Loucy (cell line): Measurements from ENCODE around the gene LRBA.

Source experiments
- H2AFZ ChIP-seq: fragments of 200-600 bp; sonication (generic); 2 replicates; pipeline ENCODE4 v1.6.0; 2016; ENCODE audit warnings: antibody characterized with exemption, mild to moderate bottlenecking, low read length, moderate library complexity
- H3F3A ChIP-seq: fragments of 200-600 bp; 2 replicates; pipeline ENCODE4 v1.6.0; 2016; ENCODE audit warnings: antibody characterized with exemption, low read depth, mild to moderate bottlenecking
- H3K27me3 ChIP-seq: fragments of 200-600 bp; sonication (generic); 2 replicates; pipeline ENCODE4 v1.6.1; 2014; ENCODE audit warnings: low read length, mild to moderate bottlenecking; ENCODE audit not compliant: insufficient read depth, poor library complexity, severe bottlenecking
- H3K36me3 ChIP-seq: fragments of 200-600 bp; sonication (generic); 2 replicates; pipeline ENCODE4 v1.6.1; 2016; ENCODE audit warnings: low read length; ENCODE audit not compliant: insufficient read depth
- H3K4me1 ChIP-seq: fragments of 200-600 bp; sonication (generic); 2 replicates; pipeline ENCODE4 v1.5.1; 2014; ENCODE audit warnings: low read length, mild to moderate bottlenecking; ENCODE audit not compliant: insufficient read depth, poor library complexity, severe bottlenecking
- H3K4me2 ChIP-seq: fragments of 200-600 bp; sonication (generic); 2 replicates; pipeline ENCODE4 v1.6.0; 2014; ENCODE audit warnings: antibody characterized with exemption, low read length, low read depth, mild to moderate bottlenecking; ENCODE audit not compliant: poor library complexity, severe bottlenecking
- H3K4me3 ChIP-seq: fragments of 200-600 bp; sonication (generic); 2 replicates; pipeline ENCODE4 v1.5.1; 2014; ENCODE audit warnings: low read length, mild to moderate bottlenecking, mixed read lengths; ENCODE audit not compliant: poor library complexity, severe bottlenecking
- H3K79me2 ChIP-seq: fragments of 200-600 bp; sonication (generic); 2 replicates; pipeline ENCODE4 v1.6.1; 2014; ENCODE audit warnings: low read length; ENCODE audit not compliant: insufficient read depth
- H3K9ac ChIP-seq: fragments of 200-600 bp; sonication (generic); 2 replicates; pipeline ENCODE4 v1.6.0; 2014; ENCODE audit warnings: mild to moderate bottlenecking, low read depth, low read length, moderate library complexity; ENCODE audit not compliant: poor library complexity, severe bottlenecking
- H3K9me2 ChIP-seq: fragments of 200-600 bp; sonication (generic); replicated peaks from 2 replicates; pipeline ENCODE4 v1.6.1; 2016; ENCODE audit warnings: low read depth, low read length, mixed read lengths
- H3K9me3 ChIP-seq: fragments of 200-600 bp; sonication (generic); 2 replicates; pipeline ENCODE4 v1.6.1; 2014; ENCODE audit warnings: mild to moderate bottlenecking, antibody characterized with exemption, low read length, low read depth; ENCODE audit not compliant: insufficient read depth
- H4K20me1 ChIP-seq: fragments of 200-600 bp; sonication (generic); 2 replicates; pipeline ENCODE4 v1.6.0; 2014; ENCODE audit warnings: antibody characterized with exemption, low read length, mild to moderate bottlenecking; ENCODE audit not compliant: insufficient read depth, poor library complexity, severe bottlenecking
- CTCF ChIP-seq: fragments of 200-600 bp; sonication (generic); conservative IDR thresholded peaks from 2 replicates; pipeline ENCODE4 v1.5.1; 2014; ENCODE audit warnings: mild to moderate bottlenecking, antibody characterized with exemption, low read length
- EZH2phosphoT487 ChIP-seq: fragments of 200-600 bp; IDR thresholded peaks from 2 replicates; pipeline ENCODE4 v1.6.1; 2018; ENCODE audit warnings: antibody characterized with exemption, mild to moderate bottlenecking, moderate library complexity, borderline replicate concordance

LRBA gene

GRCh38 chr4:150625033-150625432 lies 390.1 kb downstream of the LRBA start:
- Histone ChIP-seq H3K9me2 (no peaks in the 10 kb centered on the region), H3K4me1 (peaks cover 11% of the 10 kb centered on the region), H3K9ac (no peak overlapping the region), H3K36me3 (peaks cover 6% of the 10 kb centered on the region; the same call in 1 of the 2 replicates), H3K4me3 (no peak overlapping the region), H3K9me3 (no peaks in the 10 kb centered on the region), H3K4me2 (no peak overlapping the region), H2AFZ (no peak overlapping the region), H3K79me2 (no peaks in the 10 kb centered on the region), H4K20me1 (no peaks in the 10 kb centered on the region), H3K27me3 (no peaks in the 10 kb centered on the region), H3F3A (no peaks in the 10 kb centered on the region)
- TF ChIP-seq CTCF (no peak), EZH2phosphoT487 (no peak)

DNA sequence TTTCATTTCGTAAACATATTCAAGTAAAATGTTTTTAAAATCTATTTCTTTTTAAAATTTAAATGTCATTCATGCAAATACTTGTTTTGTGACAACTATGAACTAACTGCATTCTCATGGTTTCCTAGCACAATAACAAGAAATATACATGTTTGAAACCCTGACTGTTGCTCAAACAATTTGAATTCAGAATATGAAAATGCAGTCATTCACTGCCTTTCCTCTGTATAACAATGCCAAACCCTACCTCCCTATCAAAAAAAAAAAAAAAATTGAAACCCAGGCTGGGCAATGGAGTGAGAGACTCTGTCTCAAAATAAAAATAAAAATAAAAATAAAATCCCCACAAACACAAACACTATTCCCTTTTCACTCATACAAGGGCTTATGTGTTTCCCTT lies 391.0 kb downstream of the LRBA start:
- peaks cover 6% of the 10 kb centered on the region; the same call in 1 of the 2 replicates for H3K36me3 ChIP-seq
- H3K4me3 ChIP-seq, result no peak overlapping the region
- TF ChIP-seq CTCF (no peak), EZH2phosphoT487 (no peak)
- no peaks in the 10 kb centered on the region for H3K9me3 ChIP-seq
- no peak overlapping the region for H3K9ac ChIP-seq
- H3K79me2 ChIP-seq, result no peaks in the 10 kb centered on the region
- no peaks in the 10 kb centered on the region for H3K9me2 ChIP-seq
- no peaks in the 10 kb centered on the region for H3F3A ChIP-seq
- no peak overlapping the region for H2AFZ ChIP-seq
- peaks cover 11% of the 10 kb centered on the region for H3K4me1 ChIP-seq
- H3K4me2 ChIP-seq, result no peak overlapping the region
- no peaks in the 10 kb centered on the region for H4K20me1 ChIP-seq
- H3K27me3 ChIP-seq, result no peaks in the 10 kb centered on the region

DNA sequence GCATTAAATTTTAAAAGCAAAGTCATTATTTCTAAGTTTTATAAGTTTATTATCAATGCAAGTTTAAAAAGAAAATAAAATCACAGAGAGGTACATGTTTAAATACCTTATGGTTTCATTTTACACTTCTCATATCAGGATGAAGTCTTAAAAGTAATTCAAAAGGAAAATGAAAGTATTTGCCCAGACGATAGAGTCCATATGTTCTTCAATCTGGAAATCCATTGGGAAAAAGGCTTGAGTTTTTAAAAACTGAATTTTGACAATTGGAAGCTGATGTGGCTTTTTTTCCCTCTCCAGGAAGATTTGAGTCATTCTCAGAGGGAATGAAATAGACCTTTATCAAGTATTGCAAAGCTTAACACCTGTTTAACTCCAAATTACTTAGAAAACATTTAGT lies 396.0 kb downstream of the LRBA start:
- Histone ChIP-seq H3K9me3 (no peaks in the 10 kb centered on the region), H3F3A (no peaks in the 10 kb centered on the region), H3K4me1 (no peaks in the 10 kb centered on the region), H4K20me1 (no peaks in the 10 kb centered on the region), H3K9ac (no peak overlapping the region), H3K4me3 (no peak overlapping the region), H3K27me3 (no peaks in the 10 kb centered on the region), H3K36me3 (peaks cover 6% of the 10 kb centered on the region; the same call in 1 of the 2 replicates), H3K9me2 (no peaks in the 10 kb centered on the region), H3K79me2 (no peaks in the 10 kb centered on the region), H2AFZ (no peak overlapping the region), H3K4me2 (no peak overlapping the region)
- no peak for TF ChIP-seq EZH2phosphoT487
- no peak for TF ChIP-seq CTCF
